Measurements from ENCODE around the gene SLC44A1.

The SLC44A1 gene

GRCh38 chr9:105275938-105276337 lies 31.5 kb downstream of the SLC44A1 start:
- no peak for DNase-seq

- DNase-seq: no peak
These were observed 34.3 kb downstream of the SLC44A1 start for GRCh38 chr9:105278751-105279150.

GRCh38 chr9:105280691-105281090 lies 36.2 kb downstream of the SLC44A1 start:
- no peak for DNase-seq

GRCh38 chr9:105281272-105281671 lies 36.8 kb downstream of the SLC44A1 start:
- DNase-seq: no peak

GRCh38 chr9:105281926-105282325 lies 37.5 kb downstream of the SLC44A1 start:
- no peak for DNase-seq

DNA sequence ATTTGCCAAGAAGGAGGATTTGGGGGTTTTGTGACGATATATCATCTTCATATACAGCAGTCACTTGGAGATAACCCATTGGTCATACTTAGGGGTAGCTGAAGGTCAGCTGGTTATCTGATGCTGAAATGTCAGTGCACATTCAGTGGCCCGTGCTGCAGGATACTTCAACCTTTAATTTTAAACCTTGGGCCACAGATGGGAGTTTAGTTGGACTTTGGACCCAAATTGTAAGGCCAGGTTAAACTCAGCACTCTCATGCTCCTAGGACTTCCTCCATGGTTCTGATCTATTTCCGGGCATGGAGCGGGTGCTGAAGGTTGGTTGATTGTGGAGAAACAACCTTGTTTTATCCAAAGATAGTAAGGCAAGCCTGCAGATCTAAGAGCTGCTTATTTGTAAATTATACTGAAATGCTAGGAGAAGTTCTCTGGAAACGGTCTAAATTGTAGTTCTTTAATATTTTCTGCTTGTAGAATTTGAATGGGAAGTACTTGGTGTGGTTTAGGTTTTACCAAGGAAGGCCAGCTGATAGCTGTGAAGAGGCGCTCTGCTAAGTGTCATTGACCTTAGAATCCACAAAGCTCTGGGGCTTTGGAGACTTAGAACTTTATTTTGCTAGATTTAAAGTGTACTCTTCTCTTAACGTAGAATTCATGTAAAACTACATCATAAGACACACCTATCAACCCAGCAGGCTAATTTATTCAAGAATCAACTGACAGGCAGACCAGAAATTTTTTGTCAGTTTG lies 38.6 kb downstream of the SLC44A1 start:
- DNase-seq: no peak

- no peak for DNase-seq
These were observed 39.3 kb downstream of the SLC44A1 start for GRCh38 chr9:105283795-105284194.

DNA sequence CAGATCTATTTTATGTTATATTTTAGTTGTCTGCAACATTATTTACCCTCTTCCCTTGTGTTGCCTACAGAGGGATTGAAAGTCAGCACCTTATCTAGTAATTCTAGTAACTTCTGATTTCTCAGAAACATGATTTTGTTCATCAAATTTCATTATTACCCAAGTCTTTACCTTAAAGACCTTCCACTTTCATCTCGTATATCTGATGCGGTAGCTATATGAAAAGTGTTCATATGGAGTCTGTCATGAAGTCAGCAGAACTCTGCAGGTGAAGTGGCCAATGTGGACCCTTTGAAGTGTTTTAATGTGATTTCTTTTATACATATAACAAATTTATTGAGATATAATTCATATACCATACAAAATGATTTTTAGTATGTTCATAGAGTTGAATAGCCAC lies 40.0 kb downstream of the SLC44A1 start:
- no peak for DNase-seq

DNA sequence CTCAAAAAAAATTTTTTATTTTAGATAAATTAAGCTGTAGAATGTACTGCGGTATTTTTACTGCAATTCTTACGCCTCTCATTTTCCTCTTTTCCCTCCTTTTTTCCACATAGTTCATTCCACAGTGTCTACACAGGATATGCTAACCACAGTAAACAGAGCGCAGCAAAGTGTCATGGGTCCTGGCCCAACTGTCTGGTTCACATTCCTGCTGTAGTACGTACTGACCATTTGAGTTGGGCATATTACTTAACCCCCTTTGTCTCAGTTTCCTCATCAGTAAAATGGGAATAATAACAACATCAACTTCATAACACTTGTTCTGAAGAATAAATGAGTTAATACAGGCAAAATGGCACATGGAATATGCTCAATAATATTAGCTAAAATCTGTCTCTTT lies 41.6 kb downstream of the SLC44A1 start:
- no peak for DNase-seq

GRCh38 chr9:105289305-105289704 lies 44.9 kb downstream of the SLC44A1 start:
- DNase-seq: no peak

DNA sequence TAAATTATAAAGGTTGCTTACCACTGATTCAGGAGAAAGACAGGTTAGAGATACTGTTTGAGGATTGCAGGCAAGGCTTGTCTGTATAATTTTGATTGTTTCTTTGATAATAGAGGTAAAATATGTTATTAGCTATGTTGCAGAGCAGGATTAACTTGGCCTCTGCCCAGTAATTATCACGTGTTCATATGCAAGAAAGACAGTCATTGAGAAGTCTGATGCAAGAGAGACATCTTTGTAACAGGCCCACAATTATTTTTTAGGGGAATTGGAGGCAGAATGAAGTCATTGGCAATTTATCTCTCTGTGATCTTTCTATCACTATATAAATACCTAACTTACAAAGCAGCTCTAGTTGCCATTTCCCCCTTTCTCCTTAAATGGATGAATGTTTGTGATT lies 46.0 kb downstream of the SLC44A1 start:
- DNase-seq: no peak

DNA sequence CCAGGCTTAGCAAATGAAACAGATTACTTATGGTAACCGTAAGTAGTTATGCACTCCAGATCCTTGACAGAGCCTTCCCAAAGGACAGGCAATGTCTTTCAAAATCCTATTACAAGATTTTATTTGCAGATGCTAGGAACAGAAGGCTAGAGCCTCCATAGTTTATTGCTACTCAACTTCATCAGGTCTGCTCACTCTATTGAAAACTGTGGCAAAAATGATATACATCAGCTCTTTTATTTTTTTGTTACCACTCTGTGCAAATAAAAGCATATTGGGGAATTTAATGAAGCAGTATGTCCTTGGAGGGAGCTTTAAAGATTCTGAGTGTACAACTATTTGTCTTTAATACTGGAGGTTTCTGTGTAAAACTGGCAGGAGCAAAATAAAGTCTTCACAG lies 46.5 kb downstream of the SLC44A1 start:
- DNase-seq: no peak

DNA sequence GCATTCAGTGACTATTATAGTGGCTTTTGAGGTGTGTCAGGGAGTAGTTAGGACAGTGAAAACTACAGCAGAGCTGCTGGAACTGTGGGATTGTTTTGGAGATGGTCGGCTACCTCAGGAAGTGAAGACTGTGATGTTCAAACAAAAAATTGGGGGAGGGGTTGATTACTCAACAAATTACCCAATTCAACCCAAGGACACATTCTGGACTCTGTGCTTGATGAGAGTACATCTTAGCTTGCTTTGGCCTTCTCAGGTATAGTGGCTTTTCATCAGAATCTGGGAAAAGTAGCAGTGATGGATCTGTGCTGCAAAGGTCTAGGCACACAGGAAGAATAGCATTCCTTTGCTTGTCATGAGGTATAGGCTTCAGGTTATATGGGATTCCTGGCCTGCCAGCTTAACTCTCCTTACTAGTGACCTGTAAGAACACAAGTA lies 47.0 kb downstream of the SLC44A1 start:
- no peak for DNase-seq

DNA sequence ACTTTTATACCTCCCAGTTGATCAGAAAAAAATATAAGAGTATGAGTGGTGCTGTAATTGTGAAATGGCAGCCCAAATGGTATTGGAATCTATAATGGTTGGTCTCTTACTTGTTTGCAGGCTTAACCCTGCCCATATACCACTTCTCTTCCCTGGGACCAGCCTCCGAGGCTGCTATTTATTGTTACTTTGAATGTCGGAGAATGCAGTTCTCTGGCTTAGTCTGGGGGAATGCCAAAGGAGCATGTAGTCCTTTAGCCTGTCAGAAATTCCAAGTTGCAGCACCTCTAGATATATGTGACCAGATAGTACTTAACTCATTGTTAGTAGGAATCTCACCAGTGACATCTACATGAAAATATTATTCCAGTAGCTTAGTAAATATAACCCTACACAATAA lies 47.5 kb downstream of the SLC44A1 start:
- no peak for DNase-seq

GRCh38 chr9:105293408-105293807 lies 49.0 kb downstream of the SLC44A1 start:
- no peak for DNase-seq

DNA sequence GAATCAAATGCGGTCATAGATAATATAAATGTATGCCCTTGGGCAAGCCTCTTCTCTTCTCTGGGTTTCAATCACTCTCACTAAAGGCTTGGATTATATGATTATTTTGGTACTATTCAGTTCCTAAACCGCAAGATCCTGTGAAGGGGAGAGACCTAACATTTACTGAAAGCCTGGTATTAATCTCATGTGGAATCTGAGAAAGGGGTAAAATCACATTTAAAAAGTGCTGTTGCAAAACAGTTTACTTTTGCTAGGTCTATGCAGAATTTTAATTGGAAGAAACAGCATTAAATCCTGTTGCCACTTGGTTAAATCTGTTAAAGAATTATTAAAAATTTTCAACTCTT lies 50.7 kb downstream of the SLC44A1 start:
- no peak for DNase-seq

- no peak for DNase-seq
These were observed 51.5 kb downstream of the SLC44A1 start for GRCh38 chr9:105295986-105296385.

DNA sequence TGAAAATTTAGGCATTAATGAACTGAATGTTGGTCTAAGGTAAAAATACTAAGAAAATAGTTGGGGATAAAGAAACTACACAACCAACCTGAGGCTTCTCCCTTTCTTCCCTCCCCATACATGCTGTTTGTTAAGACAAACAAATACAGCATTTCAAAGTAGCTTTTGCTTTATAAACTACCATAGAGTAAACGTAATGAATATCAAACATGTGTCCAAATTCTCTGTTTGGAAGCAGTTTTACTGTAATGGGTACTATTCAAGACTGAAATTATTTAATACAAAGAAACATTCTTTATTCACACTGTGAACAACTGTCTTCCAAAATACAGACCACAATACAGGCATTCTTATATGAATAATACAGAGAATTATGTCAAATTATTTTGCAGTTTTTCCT lies 52.0 kb downstream of the SLC44A1 start:
- no peak for DNase-seq

DNA sequence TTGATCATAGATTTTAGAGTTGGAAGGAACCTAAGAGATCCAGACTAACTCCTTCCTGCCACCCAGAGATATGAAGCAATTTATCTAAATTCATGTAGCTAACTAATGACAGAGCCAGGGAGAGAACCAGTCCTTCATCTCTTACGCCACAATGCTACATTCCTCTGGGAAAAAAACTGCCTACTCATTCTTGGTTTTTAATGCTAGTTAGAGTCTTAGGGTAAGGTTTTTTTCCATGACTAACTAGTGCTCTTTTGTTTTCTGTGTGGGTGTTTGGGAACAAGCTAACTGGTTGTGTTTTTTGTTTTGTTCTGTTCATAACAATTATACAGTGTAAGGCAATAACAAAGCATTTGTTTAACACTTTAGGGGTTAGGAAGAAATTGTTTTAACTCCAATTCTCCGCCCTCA lies 52.4 kb downstream of the SLC44A1 start:
- no peak for DNase-seq

- no peak for DNase-seq
These were observed 53.1 kb downstream of the SLC44A1 start for GRCh38 chr9:105297442-105298075.

- no peak for DNase-seq
These were observed 54.9 kb downstream of the SLC44A1 start for GRCh38 chr9:105299190-105299854.

GRCh38 chr9:105302728-105303127 lies 58.3 kb downstream of the SLC44A1 start:
- no peak for DNase-seq

DNA sequence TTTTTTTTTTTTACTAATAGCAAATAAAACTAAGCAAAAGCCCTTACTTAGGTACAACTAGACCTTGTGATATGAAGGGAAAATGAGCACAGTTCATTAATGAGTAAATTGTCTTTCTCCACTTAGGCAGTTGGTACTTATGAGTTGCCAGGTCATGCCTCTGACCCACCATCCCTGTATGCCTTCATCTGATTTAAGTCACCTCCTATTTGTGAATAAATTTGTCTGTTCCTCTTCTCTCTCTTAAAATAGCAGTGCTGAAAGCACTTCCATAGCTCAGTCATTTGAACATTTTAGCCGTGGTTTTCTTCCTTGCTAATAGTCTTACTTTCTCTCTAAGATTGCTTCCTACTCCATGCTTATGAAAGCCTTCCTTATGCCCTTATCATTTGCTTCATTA lies 61.4 kb downstream of the SLC44A1 start:
- no peak for DNase-seq
